Loucy (cell line): ENCODE results near the gene MRPL18.

Experiments used
- H2AFZ ChIP-seq: fragments of 200-600 bp; sonication (generic); 2 replicates; pipeline ENCODE4 v1.6.0; 2016; ENCODE audit warnings: antibody characterized with exemption, mild to moderate bottlenecking, low read length, moderate library complexity
- H3F3A ChIP-seq: fragments of 200-600 bp; 2 replicates; pipeline ENCODE4 v1.6.0; 2016; ENCODE audit warnings: antibody characterized with exemption, low read depth, mild to moderate bottlenecking
- H3K27me3 ChIP-seq: fragments of 200-600 bp; sonication (generic); 2 replicates; pipeline ENCODE4 v1.6.1; 2014; ENCODE audit warnings: low read length, mild to moderate bottlenecking; ENCODE audit not compliant: insufficient read depth, poor library complexity, severe bottlenecking
- H3K36me3 ChIP-seq: fragments of 200-600 bp; sonication (generic); 2 replicates; pipeline ENCODE4 v1.6.1; 2016; ENCODE audit warnings: low read length; ENCODE audit not compliant: insufficient read depth
- H3K4me1 ChIP-seq: fragments of 200-600 bp; sonication (generic); 2 replicates; pipeline ENCODE4 v1.5.1; 2014; ENCODE audit warnings: low read length, mild to moderate bottlenecking; ENCODE audit not compliant: insufficient read depth, poor library complexity, severe bottlenecking
- H3K4me2 ChIP-seq: fragments of 200-600 bp; sonication (generic); 2 replicates; pipeline ENCODE4 v1.6.0; 2014; ENCODE audit warnings: antibody characterized with exemption, low read length, low read depth, mild to moderate bottlenecking; ENCODE audit not compliant: poor library complexity, severe bottlenecking
- H3K4me3 ChIP-seq: fragments of 200-600 bp; sonication (generic); 2 replicates; pipeline ENCODE4 v1.5.1; 2014; ENCODE audit warnings: low read length, mild to moderate bottlenecking, mixed read lengths; ENCODE audit not compliant: poor library complexity, severe bottlenecking
- H3K79me2 ChIP-seq: fragments of 200-600 bp; sonication (generic); 2 replicates; pipeline ENCODE4 v1.6.1; 2014; ENCODE audit warnings: low read length; ENCODE audit not compliant: insufficient read depth
- H3K9ac ChIP-seq: fragments of 200-600 bp; sonication (generic); 2 replicates; pipeline ENCODE4 v1.6.0; 2014; ENCODE audit warnings: mild to moderate bottlenecking, low read depth, low read length, moderate library complexity; ENCODE audit not compliant: poor library complexity, severe bottlenecking
- H3K9me2 ChIP-seq: fragments of 200-600 bp; sonication (generic); replicated peaks from 2 replicates; pipeline ENCODE4 v1.6.1; 2016; ENCODE audit warnings: low read depth, low read length, mixed read lengths
- H3K9me3 ChIP-seq: fragments of 200-600 bp; sonication (generic); 2 replicates; pipeline ENCODE4 v1.6.1; 2014; ENCODE audit warnings: mild to moderate bottlenecking, antibody characterized with exemption, low read length, low read depth; ENCODE audit not compliant: insufficient read depth
- H4K20me1 ChIP-seq: fragments of 200-600 bp; sonication (generic); 2 replicates; pipeline ENCODE4 v1.6.0; 2014; ENCODE audit warnings: antibody characterized with exemption, low read length, mild to moderate bottlenecking; ENCODE audit not compliant: insufficient read depth, poor library complexity, severe bottlenecking
- CTCF ChIP-seq: fragments of 200-600 bp; sonication (generic); conservative IDR thresholded peaks from 2 replicates; pipeline ENCODE4 v1.5.1; 2014; ENCODE audit warnings: mild to moderate bottlenecking, antibody characterized with exemption, low read length
- EZH2phosphoT487 ChIP-seq: fragments of 200-600 bp; IDR thresholded peaks from 2 replicates; pipeline ENCODE4 v1.6.1; 2018; ENCODE audit warnings: antibody characterized with exemption, mild to moderate bottlenecking, moderate library complexity, borderline replicate concordance

Gene MRPL18

GRCh38 chr6:159808647-159809046 is 18.4 kb downstream of the MRPL18 start:
- H3F3A ChIP-seq, result no peaks in the 10 kb centered on the region
- no peak overlapping the region for H3K4me2 ChIP-seq
- H3K9me3 ChIP-seq, result no peaks in the 10 kb centered on the region
- H3K4me3 ChIP-seq, result no peak overlapping the region
- no peaks in the 10 kb centered on the region for H4K20me1 ChIP-seq
- no peaks in the 10 kb centered on the region for H3K27me3 ChIP-seq
- H3K36me3 ChIP-seq, result no peaks in the 10 kb centered on the region
- no peak overlapping the region for H3K9ac ChIP-seq
- H3K9me2 ChIP-seq, result no peaks in the 10 kb centered on the region
- no peaks in the 10 kb centered on the region for H3K4me1 ChIP-seq
- TF ChIP-seq EZH2phosphoT487 (no peak), CTCF (no peak)
- no peak overlapping the region for H2AFZ ChIP-seq
- no peaks in the 10 kb centered on the region for H3K79me2 ChIP-seq

GRCh38 chr6:159809149-159809548 is 18.9 kb downstream of the MRPL18 start:
- Histone ChIP-seq H3K27me3 (no peaks in the 10 kb centered on the region), H3K9me2 (no peaks in the 10 kb centered on the region), H3F3A (no peaks in the 10 kb centered on the region), H3K4me2 (no peak overlapping the region), H4K20me1 (no peaks in the 10 kb centered on the region), H2AFZ (no peak overlapping the region), H3K4me1 (no peaks in the 10 kb centered on the region), H3K9me3 (no peaks in the 10 kb centered on the region), H3K36me3 (no peaks in the 10 kb centered on the region), H3K79me2 (no peaks in the 10 kb centered on the region), H3K4me3 (no peak overlapping the region), H3K9ac (no peak overlapping the region)
- TF ChIP-seq CTCF, result no peak
- no peak for TF ChIP-seq EZH2phosphoT487

GRCh38 chr6:159813781-159814180 is 23.5 kb downstream of the MRPL18 start:
- Histone ChIP-seq H3K9ac (no peak overlapping the region), H3K4me3 (no peak overlapping the region), H4K20me1 (no peaks in the 10 kb centered on the region), H3K4me1 (peaks cover 5% of the 10 kb centered on the region), H2AFZ (no peak overlapping the region), H3F3A (no peaks in the 10 kb centered on the region), H3K79me2 (no peaks in the 10 kb centered on the region), H3K27me3 (no peaks in the 10 kb centered on the region), H3K9me2 (no peaks in the 10 kb centered on the region), H3K4me2 (no peak overlapping the region), H3K9me3 (no peaks in the 10 kb centered on the region), H3K36me3 (no peaks in the 10 kb centered on the region)
- TF ChIP-seq CTCF (no peak), EZH2phosphoT487 (no peak)
